Liver (tissue), 9 donors: ENCODE results near the gene TNFAIP8. TPM values are rescaled to one million over a fixed set of nuclear protein-coding genes. Genes with fewer than 3 reads are reported as not detected.

Experiments
- DNase-seq: peaks from one replicate; pipeline ENCODE4 v3.0.0-alpha.2; 2017; ENCODE audit warnings: low spot score
- H3K27ac ChIP-seq, 2 donors: one replicate each; pipeline ENCODE4 v1.7.0; 2013; ENCODE audit warnings: inconsistent platforms in 2 of 2, low read length in 2 of 2, control low read depth in 1 of 2, low read depth in 1 of 2, mild to moderate bottlenecking in 1 of 2
- H3K27me3 ChIP-seq, 4 donors: one replicate each; pipeline versions ENCODE4 v1.6.1 to v1.7.0; 2013; ENCODE audit warnings: low read length in 3 of 4, inconsistent platforms in 1 of 4, mild to moderate bottlenecking in 1 of 4, moderate library complexity in 1 of 4; ENCODE audit not compliant: control insufficient read depth in 4 of 4, insufficient read depth in 4 of 4
- H3K36me3 ChIP-seq, 4 donors: one replicate each; pipeline versions ENCODE4 v1.6.1 to v1.7.0; 2013; ENCODE audit warnings: low read length in 3 of 4, mild to moderate bottlenecking in 3 of 4, low read depth in 1 of 4, moderate library complexity in 1 of 4; ENCODE audit not compliant: control insufficient read depth in 4 of 4, insufficient read depth in 3 of 4
- H3K4me1 ChIP-seq, 4 donors: one replicate each; pipeline versions ENCODE4 v1.6.1 to v1.7.0; 2013; ENCODE audit warnings: low read length in 3 of 4, mild to moderate bottlenecking in 3 of 4, moderate library complexity in 1 of 4; ENCODE audit not compliant: control insufficient read depth in 4 of 4, insufficient read depth in 4 of 4
- H3K4me3 ChIP-seq, 3 donors: one replicate each; pipeline versions ENCODE4 v1.6.1 to v1.7.0; 2013; ENCODE audit warnings: low read length in 3 of 3, control low read depth in 1 of 3, low read depth in 1 of 3, mild to moderate bottlenecking in 1 of 3
- H3K9ac ChIP-seq, 2 donors: one replicate each; pipeline ENCODE4 v1.7.0; 2013; ENCODE audit warnings: low read length in 2 of 2, mild to moderate bottlenecking in 2 of 2, moderate library complexity in 2 of 2, control low read depth in 1 of 2, low read depth in 1 of 2
- H3K9me3 ChIP-seq, 4 donors: one replicate each; pipeline versions ENCODE4 v1.6.1 to v1.7.0; 2013; ENCODE audit warnings: low read length in 3 of 4; ENCODE audit not compliant: control insufficient read depth in 4 of 4
- ATF3 ChIP-seq: IDR thresholded peaks from 2 replicates; pipeline ENCODE4 v1.6.1; 2016; ENCODE audit warnings: antibody characterized with exemption
- CTCF ChIP-seq: fragments of 150-350 bp; IDR thresholded peaks from 2 replicates; pipeline ENCODE4 v1.5.1; 2017; ENCODE audit warnings: improper control_type of control experiment, low read depth, low read length; ENCODE audit not compliant: missing input control
- EGR1 ChIP-seq, 2 donors: IDR thresholded peaks; 2 replicates each; pipeline ENCODE4 v1.6.1; 2016 to 2018; ENCODE audit warnings: antibody characterized with exemption in 2 of 2, low read depth in 2 of 2
- FOXA1 ChIP-seq: IDR thresholded peaks from 2 replicates; pipeline ENCODE4 v1.6.1; 2016; ENCODE audit warnings: antibody characterized with exemption
- FOXA2 ChIP-seq: IDR thresholded peaks from 2 replicates; pipeline ENCODE4 v1.6.1; 2016; ENCODE audit warnings: antibody characterized with exemption
- GABPA ChIP-seq, 2 donors: IDR thresholded peaks in 1 of 2; conservative IDR thresholded peaks in 1 of 2; 2 replicates each; pipeline ENCODE4 v1.6.1; 2016; ENCODE audit warnings: antibody characterized with exemption in 2 of 2, mild to moderate bottlenecking in 1 of 2, moderate library complexity in 1 of 2
- HNF4A ChIP-seq, 2 donors: conservative IDR thresholded peaks; 2 replicates each; pipeline ENCODE4 v1.6.1; 2016; ENCODE audit warnings: antibody characterized with exemption in 2 of 2, mild to moderate bottlenecking in 2 of 2
- MAX ChIP-seq: IDR thresholded peaks from 2 replicates; pipeline ENCODE4 v1.6.1; 2016; ENCODE audit warnings: antibody characterized with exemption
- NR2F2 ChIP-seq: IDR thresholded peaks from 2 replicates; pipeline ENCODE4 v1.6.1; 2016; ENCODE audit warnings: antibody characterized with exemption
- RAD21 ChIP-seq, 2 donors: IDR thresholded peaks; 2 replicates each; pipeline ENCODE4 v1.6.1; 2016; ENCODE audit warnings: antibody characterized with exemption in 2 of 2, mild to moderate bottlenecking in 2 of 2
- REST ChIP-seq: IDR thresholded peaks from 2 replicates; pipeline ENCODE4 v1.6.1; 2016; ENCODE audit warnings: antibody characterized with exemption, mild to moderate bottlenecking
- RXRA ChIP-seq, 2 donors: IDR thresholded peaks; 2 replicates each; pipeline ENCODE4 v1.6.1; 2017 to 2018; ENCODE audit warnings: antibody characterized with exemption in 2 of 2, mild to moderate bottlenecking in 1 of 2
- SP1 ChIP-seq: IDR thresholded peaks from 2 replicates; pipeline ENCODE4 v1.6.1; 2018; ENCODE audit warnings: antibody characterized with exemption, mild to moderate bottlenecking
- TAF1 ChIP-seq: conservative IDR thresholded peaks from 2 replicates; pipeline ENCODE4 v1.6.1; 2016; ENCODE audit warnings: antibody characterized with exemption, mild to moderate bottlenecking
- YY1 ChIP-seq: IDR thresholded peaks from 2 replicates; pipeline ENCODE4 v1.6.1; 2016; ENCODE audit warnings: antibody characterized with exemption, mild to moderate bottlenecking
- ZBTB33 ChIP-seq: IDR thresholded peaks from 2 replicates; pipeline ENCODE4 v1.6.1; 2016; ENCODE audit warnings: antibody characterized with exemption
- WGBS: extraction: QIAGEN DNeasy Blood & Tissue Kit; methylation state at CpG from one replicate; pipeline ENCODE4 v1.1.7; 2013; 5-methylcytosine and 5-hydroxymethylcytosine counted together
- polyA plus RNA-seq, 2 donors: library from polyadenylated mRNA; stranded (reverse) in 1 of 2; unstranded in 1 of 2; fragments of 200-250 nt in 1 of 2; fragments of >200 nt in 1 of 2; fragmentation: Nextera tagmentation in 1 of 2; extraction: Ambion mirVana in 1 of 2; gene quantifications; one replicate each; pipeline versions ENCODE4 v1.2.1 to v1.2.3, GENCODE V29; 2013 to 2015
- total RNA-seq, 2 donors: library from RNA; depleted of rRNA; stranded (reverse); fragments of >200 nt; gene quantifications; one replicate each; pipeline ENCODE4 v1.2.3, GENCODE V29; 2014
- donor health status: healthy.
- donor health status: healthy.
- donor health status: healthy.
- donor health status: healthy.
- donor health status: healthy.

The TNFAIP8 gene
- total and polyA plus RNA-seq, 4 donors = 2.6 to 28.6 (median 4.4) TPM

GRCh38 chr5:119346394-119346793 lies 9.4 kb upstream of the TNFAIP8 start:
- no peaks in the 10 kb centered on the region for H3K4me1 ChIP-seq

GRCh38 chr5:119347574-119347973 lies 8.2 kb upstream of the TNFAIP8 start:
- no peaks in the 10 kb centered on the region for H3K36me3 ChIP-seq
- TF ChIP-seq HNF4A (conservative IDR thresholded peaks at IDR 0.05) (no peak), YY1 (no peak), CTCF (no peak), RAD21 (IDR thresholded peaks at IDR 0.05) (no peak), SP1 (no peak), REST (no peak), FOXA1 (no peak), MAX (no peak), NR2F2 (no peak), TAF1 (no peak), ATF3 (no peak), ZBTB33 (no peak)
- no peak overlapping the region for H3K4me3 ChIP-seq
- H3K4me1 ChIP-seq = no peaks in the 10 kb centered on the region
- DNase-seq = no peak
- no peak overlapping the region for H3K9ac ChIP-seq
- no peaks in the 10 kb centered on the region for H3K9me3 ChIP-seq
- H3K27me3 ChIP-seq = no peaks in the 10 kb centered on the region
- 0% methylated on average over 1 of the region's 1 CpG for WGBS
- H3K27ac ChIP-seq = no peak overlapping the region

More at GRCh38 chr5:119346394-119346793, 9.4 kb upstream of the TNFAIP8 start:
- no peak for DNase-seq
- H3K9me3 ChIP-seq = no peaks in the 10 kb centered on the region
- no peaks in the 10 kb centered on the region for H3K36me3 ChIP-seq
- H3K9ac ChIP-seq = no peak overlapping the region
- H3K4me3 ChIP-seq = no peak overlapping the region
- TF ChIP-seq RXRA (IDR thresholded peaks at IDR 0.05) = no peak
- no peak for TF ChIP-seq YY1
- TF ChIP-seq TAF1 = no peak
- TF ChIP-seq EGR1 (IDR thresholded peaks at IDR 0.05; ENCODE audit: low read depth in 2 of 2) = no peak
- no peak for TF ChIP-seq MAX
- TF ChIP-seq RAD21 (IDR thresholded peaks at IDR 0.05) = no peak
- TF ChIP-seq GABPA (IDR thresholded peaks at IDR 0.05 in 1 of 2, conservative IDR thresholded peaks at IDR 0.05 in 1 of 2) = no peak
- no peak for TF ChIP-seq FOXA2
- H3K27ac ChIP-seq = no peak overlapping the region
- no peaks in the 10 kb centered on the region for H3K27me3 ChIP-seq
- 86% methylated on average over 2 of the region's 2 CpGs for WGBS
